GM18517 (cell line): Measurements from ENCODE around the gene TXNDC2.

Source experiments
- ATAC-seq: cut with Tn5 transposase; IDR thresholded peaks from one replicate; pipeline ENCODE4 v1.9.1; 2021; ENCODE audit warnings: mild to moderate bottlenecking, moderate library complexity; ENCODE audit not compliant: unreplicated experiment

TXNDC2 gene

GRCh38 chr18:9928646-9929259 lies 43.0 kb downstream of the TXNDC2 start:
- no peak for ATAC-seq

- ATAC-seq: no peak
These were observed 44.6 kb downstream of the TXNDC2 start for GRCh38 chr18:9930299-9930884.

GRCh38 chr18:9931146-9931545 lies 45.4 kb downstream of the TXNDC2 start:
- ATAC-seq: no peak

GRCh38 chr18:9931678-9932077 lies 45.9 kb downstream of the TXNDC2 start:
- ATAC-seq: no peak

- no peak for ATAC-seq
These were observed 48.1 kb downstream of the TXNDC2 start for GRCh38 chr18:9933865-9934264.

- no peak for ATAC-seq
These were observed 48.5 kb downstream of the TXNDC2 start for GRCh38 chr18:9934274-9934673.
